RWPE2 (cell line): ENCODE data around the gene SLA2.

ENCODE experiments used
- ATAC-seq: fragments of 200-7000 bp; cut with Tn5 transposase; 3 replicates; pipeline ENCODE4 v1.9.1; 2021; ENCODE audit warnings: low read depth
- DNase-seq: peaks from one replicate; pipeline ENCODE4 v3.0.0-alpha.2; 2020; ENCODE audit warnings: low spot score
- H3K27ac ChIP-seq: fragments of 450-650 bp; 2 replicates; pipeline ENCODE4 v1.5.1; 2017; ENCODE audit warnings: mild to moderate bottlenecking; ENCODE audit not compliant: poor library complexity, severe bottlenecking
- H3K27me3 ChIP-seq: fragments of 250-450 bp; sonication (Bioruptor Pico); 2 replicates; pipeline ENCODE4 v1.5.1; 2021; ENCODE audit warnings: mild to moderate bottlenecking, moderate library complexity; ENCODE audit not compliant: insufficient read depth, poor library complexity, severe bottlenecking
- H3K36me3 ChIP-seq: fragments of 250-450 bp; sonication (Bioruptor Pico); 2 replicates; pipeline ENCODE4 v1.5.1; 2020; ENCODE audit warnings: low read depth, mild to moderate bottlenecking, moderate library complexity
- H3K4me1 ChIP-seq: fragments of 250-450 bp; sonication (Bioruptor Pico); 2 replicates; pipeline ENCODE4 v1.5.1; 2021; ENCODE audit warnings: mild to moderate bottlenecking, moderate library complexity; ENCODE audit not compliant: insufficient read depth, poor library complexity, severe bottlenecking
- H3K4me3 ChIP-seq: fragments of 250-450 bp; sonication (Bioruptor Pico); 2 replicates; pipeline ENCODE4 v1.5.1; 2021; ENCODE audit warnings: mild to moderate bottlenecking, moderate library complexity; ENCODE audit not compliant: severe bottlenecking
- H3K9me3 ChIP-seq: fragments of 250-450 bp; sonication (Bioruptor Pico); 2 replicates; pipeline ENCODE4 v1.5.1; 2021; ENCODE audit warnings: mild to moderate bottlenecking, moderate library complexity; ENCODE audit not compliant: severe bottlenecking
- CTCF ChIP-seq: fragments of 450-650 bp; IDR thresholded peaks from one replicate; pipeline ENCODE4 v1.5.1; 2017; ENCODE audit warnings: mild to moderate bottlenecking, moderate library complexity; ENCODE audit not compliant: poor library complexity, severe bottlenecking

Gene SLA2

DNA sequence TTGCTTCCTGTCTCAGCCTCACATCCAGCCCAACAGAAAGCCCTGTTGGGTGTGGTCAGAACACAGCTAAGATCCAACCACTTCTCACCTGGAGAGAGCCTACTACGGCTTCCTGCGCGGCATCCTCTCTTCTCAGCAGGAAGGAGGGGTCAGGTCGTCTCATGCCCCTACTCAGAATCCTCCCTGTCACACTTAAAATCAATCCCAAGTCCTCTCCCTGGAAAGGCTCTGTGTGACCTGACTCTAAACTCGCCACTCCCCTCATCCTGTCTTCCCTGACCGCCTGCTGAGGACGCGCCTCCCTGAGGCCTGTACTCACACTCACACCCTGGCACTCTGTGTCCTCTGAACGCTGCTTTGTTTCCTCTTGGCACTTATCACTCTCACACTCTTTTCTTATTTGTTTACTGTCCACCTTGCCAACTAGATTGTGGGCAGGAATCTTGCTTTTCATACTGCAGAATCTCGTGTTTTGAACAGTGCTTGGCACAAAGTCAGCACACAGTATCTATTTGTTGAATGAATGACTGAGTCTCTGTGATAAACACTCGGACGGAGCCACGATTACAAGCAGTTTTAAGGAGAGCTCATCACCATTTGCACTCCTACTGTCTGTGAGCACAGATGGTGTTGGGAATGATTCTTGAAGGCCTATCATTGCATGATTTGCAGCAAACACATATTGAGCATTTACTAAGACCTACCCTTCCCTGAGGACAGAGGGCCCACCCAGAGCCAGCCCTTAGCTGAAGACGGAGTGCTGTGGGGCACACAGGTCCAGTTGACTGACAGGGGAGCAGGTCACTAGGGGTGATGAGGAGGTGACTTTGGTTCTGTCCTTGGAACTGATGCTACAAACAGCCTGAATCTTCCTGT is 21.7 kb downstream of the SLA2 start:
- H3K27ac ChIP-seq = no peak overlapping the region
- H3K36me3 ChIP-seq = no peaks in the 10 kb centered on the region
- H3K4me1 ChIP-seq = no peaks in the 10 kb centered on the region
- H3K27me3 ChIP-seq = no peaks in the 10 kb centered on the region
- no peak for DNase-seq
- no peak for TF ChIP-seq CTCF
- H3K9me3 ChIP-seq = no peaks in the 10 kb centered on the region
- 0 out of 3 replicates have a peak, but pooled peaks have one; percentile 31 for ATAC-seq
- no peak overlapping the region for H3K4me3 ChIP-seq

DNA sequence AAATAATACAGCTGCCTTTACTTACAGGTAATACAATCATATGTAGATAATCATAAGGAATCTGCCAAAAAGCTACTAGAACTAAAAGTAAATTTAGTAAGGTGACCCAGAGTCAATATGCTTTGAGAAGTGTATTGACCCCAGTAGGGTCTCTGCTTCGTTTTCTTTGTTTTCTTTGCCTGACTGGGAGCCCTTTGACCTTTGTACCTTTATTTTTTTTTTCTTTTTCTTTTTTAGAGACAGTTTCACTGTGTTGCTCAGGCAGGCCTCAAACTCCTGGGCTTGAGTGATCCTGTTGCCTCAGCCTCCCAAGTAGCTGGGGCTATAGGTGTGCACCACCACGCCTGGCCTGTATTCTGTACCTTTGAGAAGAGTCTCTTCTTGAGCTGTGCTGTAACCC is 22.6 kb downstream of the SLA2 start:
- no peaks in the 10 kb centered on the region for H3K4me1 ChIP-seq
- no peaks in the 10 kb centered on the region for H3K27me3 ChIP-seq
- H3K27ac ChIP-seq = no peak overlapping the region
- H3K9me3 ChIP-seq = no peaks in the 10 kb centered on the region
- DNase-seq = no peak
- ATAC-seq = no peak
- no peak overlapping the region for H3K4me3 ChIP-seq
- TF ChIP-seq CTCF = no peak
- no peaks in the 10 kb centered on the region for H3K36me3 ChIP-seq

DNA sequence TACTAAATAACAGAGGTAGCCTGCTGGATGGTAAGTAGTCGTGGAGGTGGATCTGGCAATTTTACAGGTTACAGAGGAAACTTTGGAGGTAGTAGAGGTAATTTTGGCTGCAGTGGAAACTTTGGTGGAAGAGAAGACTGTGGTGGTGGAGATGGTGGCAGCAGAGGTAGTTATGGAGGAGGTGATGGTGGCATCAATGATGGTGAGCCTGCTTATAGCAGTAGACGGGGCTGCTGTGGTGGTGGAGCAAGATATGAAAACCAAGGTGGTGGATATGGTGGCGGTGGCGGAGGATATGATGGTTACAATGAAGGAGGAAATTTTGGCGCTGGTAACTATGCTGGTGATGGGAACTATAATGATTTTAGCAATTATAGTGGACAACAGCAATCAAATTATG is 25.1 kb downstream of the SLA2 start:
- no peaks in the 10 kb centered on the region for H3K9me3 ChIP-seq
- H3K27me3 ChIP-seq = no peaks in the 10 kb centered on the region
- TF ChIP-seq CTCF = no peak
- H3K4me1 ChIP-seq = no peaks in the 10 kb centered on the region
- ATAC-seq (no peak), DNase-seq (peak; percentile 51)
- H3K36me3 ChIP-seq = no peaks in the 10 kb centered on the region
- no peak overlapping the region for H3K4me3 ChIP-seq
- no peak overlapping the region for H3K27ac ChIP-seq

- no peak overlapping the region for H3K27ac ChIP-seq
- TF ChIP-seq CTCF = no peak
Measured at GRCh38 chr20:36614781-36615557, 31.0 kb downstream of the SLA2 start.

More at GRCh38 chr20:36614781-36615557, 31.0 kb downstream of the SLA2 start:
- ATAC-seq = peak; percentile 28; the same call in 2 of the 3 replicates
- H3K36me3 ChIP-seq = peaks cover 42% of the 10 kb centered on the region
- H3K4me1 ChIP-seq = no peaks in the 10 kb centered on the region
- H3K9me3 ChIP-seq = no peaks in the 10 kb centered on the region
- no peak overlapping the region for H3K4me3 ChIP-seq
- DNase-seq = peak; percentile 79
- no peaks in the 10 kb centered on the region for H3K27me3 ChIP-seq
